CD4-positive, alpha-beta T cell (primary cell): ENCODE results near the gene IARS2. TPM values are rescaled to one million over a fixed set of nuclear protein-coding genes. Genes with fewer than 3 reads are reported as not detected.
"Not testable (repeated sequence)": the region's sequence is repeated elsewhere in the genome, so short reads cannot be mapped to it uniquely, and the experiment has no call there.

Experiments used
- ATAC-seq: fragments of 200-7000 bp; cut with Tn5 transposase; one replicate; pipeline ENCODE4 v1.10.0; 2022; ENCODE audit warnings: mild to moderate bottlenecking; ENCODE audit not compliant: poor library complexity
- CTCF ChIA-PET: fragments of 350-600 bp; sonication (Branson Sonifier 250); formaldehyde crosslinking; loops from one replicate; lab custom pipeline; 2021; ENCODE audit warnings: antibody characterized with exemption, inconsistent platforms; lab: Charles Lee
- POLR2A ChIA-PET: fragments of 350-600 bp; sonication (Branson Sonifier 250); formaldehyde crosslinking; loops from one replicate; lab custom pipeline; 2021; ENCODE audit warnings: antibody characterized with exemption, inconsistent platforms; lab: Charles Lee
- DNase-seq, 14 experiments: peaks; one replicate each; pipeline ENCODE4 v3.0.0-alpha.2; 2013 to 2020; ENCODE audit warnings: mixed read lengths in 2 of 14
- H3K27ac ChIP-seq, 2 donors: one replicate each; pipeline versions ENCODE4 v1.5.1 to v1.7.0; 2013; ENCODE audit warnings: low read length in 2 of 2, low read depth in 1 of 2, mild to moderate bottlenecking in 1 of 2
- H3K27me3 ChIP-seq, 2 experiments: 1 replicate in 1 of 2; 2 replicates in 1 of 2; pipeline versions ENCODE4 v1.6.1 to v1.7.0; 2013; ENCODE audit warnings: low read length in 2 of 2, control low read depth in 1 of 2, mild to moderate bottlenecking in 1 of 2, moderate library complexity in 1 of 2; ENCODE audit not compliant: insufficient read depth in 2 of 2, control insufficient read depth in 1 of 2
- H3K36me3 ChIP-seq: one replicate; pipeline ENCODE4 v1.6.1; 2013; ENCODE audit warnings: low read length, control low read depth; ENCODE audit not compliant: insufficient read depth
- H3K4me1 ChIP-seq: one replicate; pipeline ENCODE4 v1.6.1; 2013; ENCODE audit warnings: low read length, control low read depth; ENCODE audit not compliant: insufficient read depth
- H3K4me3 ChIP-seq: one replicate; pipeline ENCODE4 v1.5.1; 2013; ENCODE audit warnings: mild to moderate bottlenecking, low read length, moderate library complexity
- H3K9me3 ChIP-seq, 2 experiments: 1 replicate in 1 of 2; 2 replicates in 1 of 2; pipeline versions ENCODE4 v1.6.1 to v1.7.0; 2013; ENCODE audit warnings: low read length in 2 of 2, mild to moderate bottlenecking in 2 of 2, control low read depth in 1 of 2, moderate library complexity in 1 of 2; ENCODE audit not compliant: control insufficient read depth in 1 of 2, insufficient read depth in 1 of 2
- H3K27ac Mint-ChIP-seq: one replicate; pipeline ENCODE4 v1.8.0; 2020; ENCODE audit warnings: mixed read lengths
- H3K27me3 Mint-ChIP-seq: one replicate; pipeline ENCODE4 v1.8.0; 2021; ENCODE audit warnings: mixed read lengths
- H3K36me3 Mint-ChIP-seq: one replicate; pipeline ENCODE4 v1.8.0; 2021; ENCODE audit warnings: low read depth, mixed read lengths
- H3K4me1 Mint-ChIP-seq: one replicate; pipeline ENCODE4 v1.8.0; 2021; ENCODE audit warnings: low read depth, mixed read lengths
- H3K4me3 Mint-ChIP-seq: one replicate; pipeline ENCODE4 v1.8.0; 2020; ENCODE audit warnings: mild to moderate bottlenecking, mixed read lengths
- H3K9me3 Mint-ChIP-seq: one replicate; pipeline ENCODE4 v1.8.0; 2020; ENCODE audit warnings: mixed read lengths
- intact Hi-C, 2 experiments: fragments of 100-400 bp; cut with DNase I in 1 of 2; cut with micrococcal nuclease in 1 of 2; formaldehyde crosslinking; loops; one replicate each; pipeline versions ENCODE4 v1.15.1 to v1.9.0; 2023 to 2025; cut with DNase I, micrococcal nuclease
- total RNA-seq, 174 experiments: library from RNA in 2 of 174; stranded (reverse) in 2 of 174; gene quantifications; one replicate each; pipeline ENCODE4 v1.2.3 and lab custom pipeline; 2021 to 2026
- TF ChIP-seq, protein P1 (sequence below): fragments of 200-600 bp; IDR thresholded peaks from one replicate; pipeline ENCODE4 v1.8.0; 2022; ENCODE audit warnings: antibody characterized with exemption, mild to moderate bottlenecking

IARS2 gene
- total RNA-seq, 2 experiments from 2014 or later, result 18.9 to 19.0 TPM

DNA sequence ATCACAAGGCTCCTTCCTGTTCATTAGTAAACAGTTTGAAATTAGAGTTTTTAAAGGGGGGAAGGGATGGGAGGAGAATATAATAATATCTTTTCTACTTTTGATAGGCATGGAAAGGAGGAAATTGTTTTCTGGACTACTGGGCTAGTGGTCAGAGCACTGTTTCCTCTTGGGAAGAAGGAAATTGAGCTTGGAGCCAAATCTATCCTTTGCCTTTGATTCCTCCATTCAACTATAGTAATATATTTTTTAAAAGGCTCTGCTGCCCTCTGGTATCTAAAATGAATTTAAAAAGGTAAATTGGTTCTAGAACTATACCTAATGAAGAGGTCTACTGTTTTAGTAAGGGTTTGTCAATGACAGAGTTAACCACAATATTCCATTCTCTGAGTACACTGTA lies 5.9 kb downstream of the IARS2 start:
- Histone ChIP-seq H3K27me3 (no peaks in the 10 kb centered on the region), H3K4me1 (peaks cover 12% of the 10 kb centered on the region), H3K36me3 (peaks cover 46% of the 10 kb centered on the region), H3K4me3 (no peak overlapping the region), H3K9me3 (no peaks in the 10 kb centered on the region), H3K27ac (no peak overlapping the region)
- no peak overlapping the region for H3K4me3 Mint-ChIP-seq
- TF ChIP-seq, protein P1, sequence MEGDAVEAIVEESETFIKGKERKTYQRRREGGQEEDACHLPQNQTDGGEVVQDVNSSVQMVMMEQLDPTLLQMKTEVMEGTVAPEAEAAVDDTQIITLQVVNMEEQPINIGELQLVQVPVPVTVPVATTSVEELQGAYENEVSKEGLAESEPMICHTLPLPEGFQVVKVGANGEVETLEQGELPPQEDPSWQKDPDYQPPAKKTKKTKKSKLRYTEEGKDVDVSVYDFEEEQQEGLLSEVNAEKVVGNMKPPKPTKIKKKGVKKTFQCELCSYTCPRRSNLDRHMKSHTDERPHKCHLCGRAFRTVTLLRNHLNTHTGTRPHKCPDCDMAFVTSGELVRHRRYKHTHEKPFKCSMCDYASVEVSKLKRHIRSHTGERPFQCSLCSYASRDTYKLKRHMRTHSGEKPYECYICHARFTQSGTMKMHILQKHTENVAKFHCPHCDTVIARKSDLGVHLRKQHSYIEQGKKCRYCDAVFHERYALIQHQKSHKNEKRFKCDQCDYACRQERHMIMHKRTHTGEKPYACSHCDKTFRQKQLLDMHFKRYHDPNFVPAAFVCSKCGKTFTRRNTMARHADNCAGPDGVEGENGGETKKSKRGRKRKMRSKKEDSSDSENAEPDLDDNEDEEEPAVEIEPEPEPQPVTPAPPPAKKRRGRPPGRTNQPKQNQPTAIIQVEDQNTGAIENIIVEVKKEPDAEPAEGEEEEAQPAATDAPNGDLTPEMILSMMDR, result no peak
- ChIA-PET POLR2A (interaction anchor here (1.1 kb wide), 1 partner anchor 10 kb away, joined by 3 read pairs; the partner anchor contains the start of gene BPNT1), CTCF (interaction anchor here (1.5 to 1.8 kb wide), 2 partner anchors 14 to 21 kb away, joined by 3 to 4 read pairs; no protein-coding TSS in a partner anchor)
- no peak overlapping the region for H3K27ac Mint-ChIP-seq
- H3K36me3 Mint-ChIP-seq, result peaks cover 82% of the 10 kb centered on the region
- DNase-seq (no peak), ATAC-seq (no peak)
- H3K4me1 Mint-ChIP-seq, result peaks cover 15% of the 10 kb centered on the region
- no peaks in the 10 kb centered on the region for H3K27me3 Mint-ChIP-seq
- intact Hi-C loops, result loop anchor here in 1 of 2 experiments (5.0 to 10.0 kb wide), 2 partner anchors 925 to 1813 kb away; partner anchors contain the start of genes LYPLAL1 and RRP15
- H3K9me3 Mint-ChIP-seq, result no peaks in the 10 kb centered on the region

DNA sequence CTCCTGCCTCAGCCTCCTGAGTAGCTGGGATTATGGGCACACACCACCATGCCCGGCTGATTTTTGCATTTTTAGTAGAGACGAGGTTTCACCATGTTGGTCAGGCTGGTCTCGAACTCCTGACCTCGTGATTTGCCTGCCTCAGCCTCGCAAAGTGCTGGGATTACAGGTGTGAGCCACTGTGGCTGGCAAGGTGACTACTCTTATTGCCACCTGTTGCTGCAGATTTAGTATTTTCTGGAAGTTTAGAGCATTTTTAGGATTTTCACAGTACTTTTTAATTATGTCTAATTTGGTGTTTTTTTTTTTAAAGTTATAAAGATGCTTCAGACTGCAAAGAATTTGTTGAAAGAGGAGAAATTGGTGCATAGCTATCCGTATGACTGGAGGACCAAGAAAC lies 16.5 kb downstream of the IARS2 start:
- H3K27ac ChIP-seq, CTCF ChIA-PET, H3K27me3 ChIP-seq, ATAC-seq, H3K27ac Mint-ChIP-seq, POLR2A ChIA-PET, H3K4me1 Mint-ChIP-seq, H3K27me3 Mint-ChIP-seq, intact Hi-C loops, H3K9me3 ChIP-seq, H3K4me3 Mint-ChIP-seq, DNase-seq, H3K4me1 ChIP-seq, H3K9me3 Mint-ChIP-seq, H3K4me3 ChIP-seq: not testable (repeated sequence)
- H3K36me3 Mint-ChIP-seq, result peaks cover 90% of the 10 kb centered on the region
- peaks cover 74% of the 10 kb centered on the region for H3K36me3 ChIP-seq

DNA sequence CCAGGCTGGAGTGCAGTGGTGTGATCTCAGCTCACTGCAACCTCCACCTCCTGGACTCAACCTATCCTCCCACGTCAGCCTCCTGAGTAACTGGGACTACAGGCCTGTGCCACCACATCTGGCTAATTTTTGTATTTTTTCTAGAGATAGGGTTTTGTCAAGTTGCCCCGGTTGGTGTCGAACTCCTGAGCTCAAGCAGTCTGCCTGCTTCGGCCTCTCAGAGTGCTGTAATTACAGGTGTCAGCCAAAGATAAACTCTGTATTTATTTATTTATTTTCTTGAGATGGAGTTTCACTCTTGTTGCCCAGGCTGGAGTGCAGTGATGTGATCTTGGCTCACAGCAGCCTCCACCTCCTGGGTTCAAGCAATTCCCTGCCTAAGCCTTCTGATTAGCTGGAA lies 18.7 kb downstream of the IARS2 start:
- H3K27ac ChIP-seq, DNase-seq, H3K4me3 ChIP-seq, H3K27me3 ChIP-seq, H3K4me1 Mint-ChIP-seq, POLR2A ChIA-PET, H3K9me3 Mint-ChIP-seq, H3K27me3 Mint-ChIP-seq, H3K4me1 ChIP-seq, H3K9me3 ChIP-seq, H3K27ac Mint-ChIP-seq, intact Hi-C loops, ATAC-seq, H3K4me3 Mint-ChIP-seq: not testable (repeated sequence)
- H3K36me3 Mint-ChIP-seq, result peaks cover 87% of the 10 kb centered on the region
- CTCF ChIA-PET, result interaction anchor here (0.6 to 2.0 kb wide), 7 partner anchors 8 to 75 kb away, joined by 3 to 14 read pairs (median 3); partner anchors contain the start of gene BPNT1
- H3K36me3 ChIP-seq, result peaks cover 68% of the 10 kb centered on the region

DNA sequence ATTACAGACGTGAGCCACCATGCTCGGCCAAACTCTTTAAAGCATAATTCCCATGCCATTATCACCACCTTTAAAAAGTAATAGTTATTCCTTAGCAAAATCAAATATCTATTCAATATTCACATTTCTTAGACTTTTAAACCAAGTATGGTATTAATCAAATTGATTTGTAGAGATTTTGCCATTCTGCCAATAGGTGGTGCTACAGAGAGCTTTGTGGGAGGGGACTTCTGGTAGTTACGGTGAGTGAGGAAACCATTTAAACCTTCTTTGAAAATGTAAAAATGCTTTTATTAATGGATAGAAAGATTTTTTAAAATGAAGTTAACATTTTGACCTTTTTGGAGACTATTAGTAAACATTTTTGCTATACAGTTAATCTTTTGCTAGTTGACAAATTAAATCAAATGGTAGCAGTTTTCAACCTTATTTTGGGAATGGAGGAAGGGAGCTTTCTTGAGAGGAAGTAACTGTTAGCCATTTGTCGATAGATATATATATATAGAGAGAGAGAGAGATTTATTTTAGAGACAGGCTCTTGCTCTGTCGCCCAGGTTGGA lies 19.3 kb downstream of the IARS2 start:
- intact Hi-C loops, result no loop called here
- no peak overlapping the region for H3K4me3 ChIP-seq
- no peaks in the 10 kb centered on the region for H3K9me3 ChIP-seq
- Mint-ChIP-seq H3K36me3 (peaks cover 84% of the 10 kb centered on the region), H3K4me3 (no peak overlapping the region), H3K27ac (no peak overlapping the region), H3K27me3 (no peaks in the 10 kb centered on the region), H3K4me1 (peaks cover 9% of the 10 kb centered on the region), H3K9me3 (no peaks in the 10 kb centered on the region)
- DNase-seq, result peak in 5 of 14 experiments; percentile 9 to 72 (median 62)
- TF ChIP-seq, protein P1, result peak; percentile 69
- ChIA-PET CTCF (interaction anchor here (0.7 to 2.0 kb wide), 9 partner anchors 8 to 75 kb away, joined by 3 to 14 read pairs (median 3); partner anchors contain the start of genes BPNT1 and IARS2), POLR2A (no interaction called here)
- H3K27me3 ChIP-seq, result no peaks in the 10 kb centered on the region
- H3K4me1 ChIP-seq, result no peaks in the 10 kb centered on the region
- no peak overlapping the region for H3K27ac ChIP-seq
- ATAC-seq, result peak; percentile 78
- H3K36me3 ChIP-seq, result peaks cover 68% of the 10 kb centered on the region
